NT2/D1 (cell line): ENCODE data around the gene MPO.

Experiments
- SUZ12 ChIP-seq: IDR thresholded peaks from 2 replicates; pipeline ENCODE4 v1.6.1; 2011; ENCODE audit not compliant: insufficient read length, insufficient read depth; ENCODE audit errors: extremely low read depth
- YY1 ChIP-seq: IDR thresholded peaks from 2 replicates; pipeline ENCODE4 v1.6.1; 2011; ENCODE audit not compliant: insufficient read length, insufficient read depth
- ZNF274 ChIP-seq: IDR thresholded peaks from 2 replicates; pipeline ENCODE4 v1.6.1; 2011; ENCODE audit warnings: mild to moderate bottlenecking, low read depth, low read length

DNA sequence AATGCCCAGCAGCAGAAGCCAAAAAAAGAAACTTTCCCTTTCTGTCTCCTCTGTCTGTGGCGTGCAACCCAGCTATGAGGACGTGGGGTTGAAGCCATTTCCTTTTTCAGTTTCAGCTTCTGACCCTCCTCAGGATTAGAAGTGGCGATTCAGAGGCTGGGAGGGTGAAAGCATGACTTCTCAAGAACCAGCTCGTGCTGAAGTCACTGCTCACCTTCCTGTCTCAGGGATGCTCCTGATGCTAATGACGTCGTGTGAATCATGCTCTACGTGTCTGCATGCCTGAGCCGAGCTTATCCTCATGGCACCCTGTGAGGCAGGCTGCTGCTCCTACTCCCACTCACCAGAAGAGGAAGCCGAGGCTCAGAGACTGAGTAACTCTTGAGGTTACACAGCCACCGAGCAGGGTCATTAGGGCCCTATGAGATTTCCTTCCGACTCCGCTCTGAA, 48.0 kb downstream of the MPO start:
- no peak for TF ChIP-seq YY1
- no peak for TF ChIP-seq ZNF274
- no peak for TF ChIP-seq SUZ12
